IPS-18c (cell line): ENCODE measurements around the gene TF.

ENCODE experiments used
- H3K4me3 ChIP-seq: 2 replicates; pipeline ENCODE4 v1.7.0; 2013; ENCODE audit warnings: low read depth, mild to moderate bottlenecking, low read length, moderate library complexity; ENCODE audit not compliant: insufficient read depth
- H3K9me3 ChIP-seq: one replicate; pipeline ENCODE4 v1.6.1; 2013; ENCODE audit warnings: mild to moderate bottlenecking, low read length, moderate library complexity; ENCODE audit not compliant: control insufficient read depth, insufficient read depth

Gene TF

GRCh38 chr3:133781570-133781969 is 35.4 kb downstream of the TF start:
- Histone ChIP-seq H3K4me3 (no peak overlapping the region), H3K9me3 (no peaks in the 10 kb centered on the region)

- Histone ChIP-seq H3K4me3 (no peak overlapping the region), H3K9me3 (no peaks in the 10 kb centered on the region)
Observed at GRCh38 chr3:133782454-133782853, 36.3 kb downstream of the TF start.

- no peaks in the 10 kb centered on the region for H3K9me3 ChIP-seq
- H3K4me3 ChIP-seq: 0 out of 2 replicates have a peak overlapping the region, but pooled peaks have one; percentile 15
Observed at GRCh38 chr3:133783762-133784161, 37.6 kb downstream of the TF start.

- Histone ChIP-seq H3K4me3 (no peak overlapping the region), H3K9me3 (no peaks in the 10 kb centered on the region)
Observed at GRCh38 chr3:133788024-133788423, 41.8 kb downstream of the TF start.

- H3K4me3 ChIP-seq: no peak overlapping the region
- peaks cover 9% of the 10 kb centered on the region for H3K9me3 ChIP-seq
Observed at GRCh38 chr3:133792171-133792763, 46.1 kb downstream of the TF start.

GRCh38 chr3:133797396-133798105 is 51.4 kb downstream of the TF start:
- Histone ChIP-seq H3K9me3 (peaks cover 9% of the 10 kb centered on the region), H3K4me3 (no peak overlapping the region)

- Histone ChIP-seq H3K4me3 (no peak overlapping the region), H3K9me3 (peaks cover 9% of the 10 kb centered on the region)
Observed at GRCh38 chr3:133799794-133800585, 53.8 kb downstream of the TF start.

GRCh38 chr3:133803469-133803868 is 57.3 kb downstream of the TF start:
- no peaks in the 10 kb centered on the region for H3K9me3 ChIP-seq
- no peak overlapping the region for H3K4me3 ChIP-seq

- Histone ChIP-seq H3K4me3 (peak overlapping the region; percentile 96; the same call in 1 of the 2 replicates), H3K9me3 (no peaks in the 10 kb centered on the region)
Observed at GRCh38 chr3:133804896-133805295, 58.7 kb downstream of the TF start.

- H3K4me3 ChIP-seq: peak overlapping the region; percentile 96; the same call in 1 of the 2 replicates
- no peaks in the 10 kb centered on the region for H3K9me3 ChIP-seq
Observed at GRCh38 chr3:133805384-133805701, 59.1 kb downstream of the TF start.

GRCh38 chr3:133805702-133806475 is 59.7 kb downstream of the TF start, which contains the start of gene SRPRB:
Gene SRPRB (plus strand): TSS chr3:133805815. CDS start chr3:133805849, 34 bp downstream.
- peak within 1 kb of the TSS; percentile 96 for H3K4me3 ChIP-seq
- H3K9me3 ChIP-seq: no peaks in the 10 kb centered on the region

GRCh38 chr3:133812872-133813271 is 66.7 kb downstream of the TF start:
- H3K4me3 ChIP-seq: no peak overlapping the region

GRCh38 chr3:133815386-133815785 is 69.2 kb downstream of the TF start:
- H3K4me3 ChIP-seq: no peak overlapping the region
- no peaks in the 10 kb centered on the region for H3K9me3 ChIP-seq

More at GRCh38 chr3:133812872-133813271, 66.7 kb downstream of the TF start:
- no peaks in the 10 kb centered on the region for H3K9me3 ChIP-seq

GRCh38 chr3:133820129-133820528 is 73.9 kb downstream of the TF start:
- H3K4me3 ChIP-seq: no peak overlapping the region

GRCh38 chr3:133820889-133821675 is 74.9 kb downstream of the TF start:
- no peak overlapping the region for H3K4me3 ChIP-seq
- H3K9me3 ChIP-seq: no peaks in the 10 kb centered on the region

More at GRCh38 chr3:133820129-133820528, 73.9 kb downstream of the TF start:
- no peaks in the 10 kb centered on the region for H3K9me3 ChIP-seq

GRCh38 chr3:133821767-133822638 is 75.8 kb downstream of the TF start:
- no peaks in the 10 kb centered on the region for H3K9me3 ChIP-seq
- no peak overlapping the region for H3K4me3 ChIP-seq
